ENCODE measurements around the gene MMP13. TPM values are rescaled to one million over a fixed set of nuclear protein-coding genes. Genes with fewer than 3 reads are reported as not detected.
A peak's percentile ranks its signal among the peaks of the same experiment; 100 is the strongest.

MMP13 gene
- total and polyA plus RNA-seq, 2 donors (not counting 1 experiment from before 2014, with no cell fraction given), result not detected

DNA sequence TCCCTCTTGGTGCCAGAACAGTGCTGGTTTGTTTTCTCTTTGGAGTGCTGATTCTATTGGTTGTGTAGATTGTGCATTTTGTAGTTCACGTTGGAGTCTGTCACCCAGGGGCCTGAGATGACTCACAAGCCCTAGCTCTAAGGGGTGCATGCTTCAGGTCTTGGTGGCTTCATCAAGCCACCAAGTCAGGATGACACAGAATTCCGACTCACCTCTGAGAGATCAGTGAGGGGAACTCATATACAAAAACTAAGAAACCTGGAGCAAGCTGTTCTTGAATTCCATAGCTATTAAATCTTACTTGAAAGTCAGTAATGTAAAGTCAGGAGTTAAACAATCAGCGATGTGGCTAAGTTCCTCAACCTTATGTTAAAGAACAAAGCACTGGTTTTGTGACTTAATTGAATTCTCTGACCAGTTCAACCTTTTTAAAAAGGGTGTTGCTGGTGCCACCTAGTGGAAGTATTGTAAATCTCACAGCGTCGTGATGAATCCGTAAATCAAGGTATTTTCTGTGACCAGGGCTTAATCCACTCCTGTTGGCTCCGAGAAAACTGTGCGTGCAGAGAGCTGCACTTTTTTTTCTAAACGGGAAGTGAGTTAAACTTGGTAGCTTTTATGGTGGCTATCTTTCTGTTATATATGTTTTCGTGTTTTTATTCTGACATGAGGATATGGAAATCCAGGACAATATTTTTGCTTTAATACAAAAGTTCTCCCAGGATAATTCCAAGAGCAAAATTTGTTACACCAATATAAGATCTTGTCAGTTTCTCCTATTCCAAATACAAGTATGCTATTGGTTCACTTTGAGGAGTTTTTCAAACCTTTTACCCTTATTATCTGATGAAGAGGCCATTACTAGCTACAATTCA, 14.6 kb downstream of the MMP13 start:
- Mint-ChIP-seq H3K4me1 (no peaks in the 10 kb centered on the region), H3K27ac (no peak overlapping the region), H3K27me3 (peaks cover 5% of the 10 kb centered on the region), H3K4me3 (no peak overlapping the region), H3K9me3 (ENCODE audit: insufficient read depth) (no peaks in the 10 kb centered on the region)
- ChIA-PET POLR2A (no interaction called here), CTCF (interaction anchor here (0.7 to 2.5 kb wide), 14 partner anchors 9 to 1989 kb away, joined by 3 to 21 read pairs (median 3); no protein-coding TSS in a partner anchor)
- Histone ChIP-seq H4K20me1 (ENCODE audit: control insufficient read depth, insufficient read depth, low read length, poor library complexity, severe bottlenecking) (no peaks in the 10 kb centered on the region), H2AFZ (ENCODE audit: insufficient read depth, low read depth, low read length, poor library complexity, severe bottlenecking) (no peak overlapping the region), H3K27ac (ENCODE audit: low read length in 2 of 2) (no peak overlapping the region), H3K9me3 (ENCODE audit: control extremely low read depth in 1 of 3, control insufficient read depth in 2 of 3, insufficient read depth in 1 of 3, low read length in 2 of 3) (peaks cover 0 to 2% (median 0%) of the 10 kb centered on the region in 3 donors), H3K79me2 (ENCODE audit: control insufficient read depth, insufficient read depth, low read length) (no peaks in the 10 kb centered on the region), H3K27me3 (replicated peaks in 1 of 4; ENCODE audit: control extremely low read depth in 1 of 4, control insufficient read depth in 3 of 4, insufficient read depth in 4 of 4, low read length in 3 of 4) (peaks cover 0 to 5% (median 0%) of the 10 kb centered on the region in 4 experiments), H3K4me3 (ENCODE audit: control extremely low read depth in 1 of 5, extremely low read depth in 1 of 5, insufficient read depth in 1 of 5, low read depth in 2 of 5, low read length in 4 of 5) (no peak overlapping the region), H3K4me2 (replicated peaks; ENCODE audit: low read depth, low read length, poor library complexity, severe bottlenecking) (no peak overlapping the region), H3K9ac (ENCODE audit: low read length) (no peak overlapping the region), H3K4me1 (ENCODE audit: control insufficient read depth in 2 of 2, insufficient read depth in 2 of 2, low read length in 2 of 2) (no peaks in the 10 kb centered on the region), H3K36me3 (replicated peaks in 1 of 2; ENCODE audit: control extremely low read depth in 1 of 2, control insufficient read depth in 1 of 2, extremely low read depth in 1 of 2, insufficient read depth in 2 of 2, low read length in 1 of 2) (no peaks in the 10 kb centered on the region)
- TF ChIP-seq EZH2 (IDR thresholded peaks at IDR 0.05; ENCODE audit: borderline replicate concordance, insufficient read depth, low read depth, low read length, poor library complexity, severe bottlenecking), result no peak
- TF ChIP-seq, protein P1, sequence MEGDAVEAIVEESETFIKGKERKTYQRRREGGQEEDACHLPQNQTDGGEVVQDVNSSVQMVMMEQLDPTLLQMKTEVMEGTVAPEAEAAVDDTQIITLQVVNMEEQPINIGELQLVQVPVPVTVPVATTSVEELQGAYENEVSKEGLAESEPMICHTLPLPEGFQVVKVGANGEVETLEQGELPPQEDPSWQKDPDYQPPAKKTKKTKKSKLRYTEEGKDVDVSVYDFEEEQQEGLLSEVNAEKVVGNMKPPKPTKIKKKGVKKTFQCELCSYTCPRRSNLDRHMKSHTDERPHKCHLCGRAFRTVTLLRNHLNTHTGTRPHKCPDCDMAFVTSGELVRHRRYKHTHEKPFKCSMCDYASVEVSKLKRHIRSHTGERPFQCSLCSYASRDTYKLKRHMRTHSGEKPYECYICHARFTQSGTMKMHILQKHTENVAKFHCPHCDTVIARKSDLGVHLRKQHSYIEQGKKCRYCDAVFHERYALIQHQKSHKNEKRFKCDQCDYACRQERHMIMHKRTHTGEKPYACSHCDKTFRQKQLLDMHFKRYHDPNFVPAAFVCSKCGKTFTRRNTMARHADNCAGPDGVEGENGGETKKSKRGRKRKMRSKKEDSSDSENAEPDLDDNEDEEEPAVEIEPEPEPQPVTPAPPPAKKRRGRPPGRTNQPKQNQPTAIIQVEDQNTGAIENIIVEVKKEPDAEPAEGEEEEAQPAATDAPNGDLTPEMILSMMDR (IDR thresholded peaks at IDR 0.05), result peak; percentile 92
- intact Hi-C loops (cut with micrococcal nuclease), result loop anchor here (2.0 to 5.0 kb wide), 2 partner anchors 26 to 219 kb away; partner anchors contain the start of gene MMP8
- DNase-seq (peak; percentile 62), ATAC-seq (ENCODE audit: low read depth) (peak; percentile 41)
- 9% methylated on average over 7 of the region's 10 CpGs for WGBS (ENCODE audit: insufficient coverage)

Measured in B cell (primary cell).